D341Med (cell line): ENCODE results near the gene RAD51AP2.

Experiments used
- DNase-seq: peaks from one replicate; pipeline ENCODE4 v3.0.0; 2012; ENCODE audit warnings: low spot score

The RAD51AP2 gene

DNA sequence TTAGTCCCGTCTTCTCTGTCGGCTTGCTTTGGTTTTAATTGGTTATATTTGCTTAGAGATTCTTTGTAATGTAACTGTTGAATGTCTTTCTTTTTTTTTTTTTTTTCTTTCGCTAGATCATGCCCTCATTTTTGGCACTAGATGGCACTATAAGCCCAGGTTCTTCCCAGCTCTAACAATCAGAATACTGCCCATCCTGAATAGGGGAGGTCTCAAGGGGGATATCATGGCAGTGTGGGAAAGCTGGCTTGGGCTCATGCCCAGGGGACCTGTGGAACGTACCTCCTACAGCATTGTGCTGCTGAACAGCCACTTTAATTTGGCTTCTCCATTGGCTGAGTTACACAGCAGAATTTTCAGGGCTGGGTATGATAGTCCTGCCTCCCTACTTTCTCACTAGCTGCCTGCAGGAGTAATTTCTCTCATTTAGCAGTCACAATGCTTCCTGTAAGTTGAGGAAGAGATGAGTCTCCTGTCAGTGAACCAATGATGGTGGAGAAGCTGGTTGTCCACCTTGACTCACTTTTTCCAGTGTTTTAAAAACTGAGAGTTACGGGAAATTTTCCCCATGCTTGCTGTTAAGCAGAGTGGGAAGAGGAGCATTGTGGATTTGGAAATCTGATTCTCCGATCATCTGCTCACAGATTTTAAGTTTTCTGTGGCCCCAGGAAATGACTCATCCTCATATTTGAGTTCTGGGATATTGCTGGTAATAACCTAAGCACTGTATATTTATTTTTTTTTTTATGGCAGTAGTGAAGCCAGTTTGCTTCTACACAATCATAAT is 47.2 kb downstream of the RAD51AP2 start:
- peak; percentile 17 for DNase-seq

DNA sequence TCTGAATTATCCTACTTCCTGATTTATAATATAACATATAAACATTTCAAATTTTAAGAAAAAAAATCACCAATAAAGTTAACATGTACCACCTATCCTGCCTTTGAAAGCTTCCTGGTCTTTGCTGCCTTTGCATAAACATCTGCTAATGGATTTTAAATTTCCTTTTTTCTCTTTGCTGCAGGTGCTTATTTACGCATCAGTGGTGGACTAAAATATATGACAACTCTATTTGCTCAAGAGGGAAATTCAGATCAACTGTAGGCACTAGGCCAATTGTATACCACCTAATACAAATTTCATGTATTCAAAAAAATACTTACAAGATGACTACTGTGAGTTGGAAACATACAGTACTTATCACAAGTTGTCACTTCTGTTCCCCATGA is 57.2 kb downstream of the RAD51AP2 start:
- DNase-seq = no peak
